GM21367 (cell line): ENCODE results near the gene NDUFA6.
"Not testable (repeated sequence)": the region's sequence is repeated elsewhere in the genome, so short reads cannot be mapped to it uniquely, and the experiment has no call there.

Experiments used
- ATAC-seq: cut with Tn5 transposase; IDR thresholded peaks from one replicate; pipeline ENCODE4 v1.9.1; 2021; ENCODE audit not compliant: unreplicated experiment

The NDUFA6 gene

DNA sequence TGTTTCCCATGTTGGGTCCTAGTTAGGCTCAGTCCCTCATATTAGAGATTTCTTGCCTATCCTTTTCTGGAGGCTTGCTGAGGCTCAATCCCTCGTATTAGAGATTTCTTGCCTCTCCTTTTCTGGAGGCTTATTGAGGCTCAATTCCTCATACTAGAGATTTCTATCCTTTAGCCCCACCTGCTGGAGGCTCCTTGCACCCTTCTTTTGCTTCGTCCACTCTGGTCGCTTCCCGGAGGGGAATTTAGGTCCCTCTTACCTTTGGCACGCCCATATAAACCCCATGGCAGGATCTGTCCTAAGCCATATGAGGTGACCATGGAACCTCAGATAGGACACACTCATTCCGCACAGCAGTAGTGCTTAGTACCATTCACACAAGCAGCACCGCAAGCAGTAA is 24.1 kb upstream of the NDUFA6 start:
- no peak for ATAC-seq

DNA sequence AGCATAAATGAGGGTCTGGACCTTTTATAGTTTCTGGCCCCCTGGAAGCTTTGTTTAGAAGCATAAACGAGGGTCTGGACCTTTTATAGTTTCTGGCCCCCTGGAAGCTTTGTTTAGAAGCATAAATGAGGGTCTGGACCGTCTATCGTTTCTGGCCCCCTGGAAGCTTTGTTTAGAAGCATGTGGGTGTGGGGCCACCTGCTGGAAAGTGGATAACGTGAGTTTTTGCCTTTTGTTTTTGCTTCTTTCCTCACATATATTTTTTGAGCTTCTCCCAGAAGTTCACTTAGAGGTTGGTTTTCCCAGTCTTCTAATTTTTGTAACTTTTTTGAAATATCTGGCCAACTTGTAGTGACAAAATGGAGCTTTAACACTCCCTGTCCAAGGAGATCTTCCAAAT is 22.2 kb upstream of the NDUFA6 start:
- not testable (repeated sequence) for ATAC-seq

DNA sequence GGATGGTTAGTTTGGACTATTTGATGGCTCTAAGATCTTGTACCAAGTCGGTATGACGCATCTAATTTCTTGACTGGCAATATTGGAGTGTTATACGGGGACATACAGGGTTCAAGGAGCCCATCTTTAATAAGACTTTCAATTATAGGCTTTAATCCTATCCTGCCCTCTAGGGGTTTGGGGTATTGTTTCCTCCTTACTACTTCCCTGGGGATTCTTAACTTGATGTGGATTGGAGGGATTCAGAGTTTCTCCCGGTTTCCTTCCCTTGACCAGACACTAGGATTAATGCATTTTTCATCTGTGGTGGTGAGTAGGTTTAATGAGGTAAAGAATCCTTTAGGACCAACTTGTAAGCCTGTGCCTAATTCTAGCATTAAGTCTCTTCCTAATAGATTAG is 21.2 kb upstream of the NDUFA6 start:
- no peak for ATAC-seq

- ATAC-seq: no peak
Measured at GRCh38 chr22:42108848-42109247, 18.3 kb upstream of the NDUFA6 start.

DNA sequence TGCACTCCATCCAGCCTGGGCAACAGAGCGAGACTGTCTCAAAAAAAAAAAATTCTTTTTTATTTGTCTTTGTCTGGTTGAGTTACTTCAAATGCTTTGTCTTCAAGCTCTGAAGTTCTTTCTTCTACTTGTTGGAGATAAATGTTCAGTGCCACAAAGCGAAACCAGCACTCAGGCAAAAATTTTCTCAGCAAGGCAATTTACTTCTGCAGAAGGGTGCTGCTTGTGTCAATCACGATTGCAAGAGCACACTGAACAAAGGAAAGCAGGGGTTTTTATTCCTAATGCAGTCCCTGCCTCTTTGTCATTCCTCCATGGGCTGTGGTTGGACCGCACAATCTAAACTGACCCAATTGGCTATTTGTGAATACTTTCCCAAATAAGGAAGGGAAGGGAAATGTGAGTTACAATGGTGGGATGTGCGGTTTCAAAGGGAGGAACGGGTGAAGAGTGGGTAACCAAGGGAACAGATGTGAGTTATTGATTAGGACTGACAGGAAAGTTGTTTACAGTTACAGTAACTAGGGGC is 13.8 kb upstream of the NDUFA6 start:
- ATAC-seq: not testable (repeated sequence)

DNA sequence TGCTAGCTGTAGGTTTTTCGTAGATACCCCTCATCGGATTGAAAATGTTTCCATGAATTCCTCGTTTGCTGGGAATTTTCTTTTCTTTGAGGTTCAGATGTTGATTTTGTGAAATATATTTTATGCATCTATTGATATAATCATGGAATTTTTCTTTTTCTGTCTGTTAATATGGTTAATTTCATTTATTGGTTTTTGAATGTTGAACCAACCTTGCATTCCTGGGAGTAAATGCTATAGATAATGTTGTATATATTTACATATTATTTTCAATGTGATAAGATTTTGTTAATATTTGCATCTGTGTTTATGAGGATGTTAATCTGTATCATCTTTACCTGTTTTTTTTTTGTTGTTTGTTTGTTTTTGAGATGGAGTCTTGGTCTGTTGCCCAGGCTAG is 10.6 kb upstream of the NDUFA6 start:
- ATAC-seq: no peak

DNA sequence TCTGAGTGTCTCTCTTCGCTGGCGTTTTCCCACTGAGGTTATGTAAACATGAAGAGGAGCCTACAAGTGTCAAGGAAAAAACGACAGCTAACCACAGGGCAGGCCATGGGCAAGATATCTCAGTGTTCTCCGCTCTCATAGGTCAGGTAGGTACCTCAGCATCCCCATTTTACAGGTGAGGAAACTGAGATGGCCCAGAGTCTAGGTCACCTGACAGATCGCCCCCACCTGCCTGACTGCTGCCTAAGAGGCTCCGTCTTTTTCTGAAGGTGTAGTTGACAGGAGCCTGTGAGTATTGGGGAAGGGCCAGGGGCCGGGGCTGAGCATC is 847 bp upstream of the NDUFA6 start:
- ATAC-seq: no peak

DNA sequence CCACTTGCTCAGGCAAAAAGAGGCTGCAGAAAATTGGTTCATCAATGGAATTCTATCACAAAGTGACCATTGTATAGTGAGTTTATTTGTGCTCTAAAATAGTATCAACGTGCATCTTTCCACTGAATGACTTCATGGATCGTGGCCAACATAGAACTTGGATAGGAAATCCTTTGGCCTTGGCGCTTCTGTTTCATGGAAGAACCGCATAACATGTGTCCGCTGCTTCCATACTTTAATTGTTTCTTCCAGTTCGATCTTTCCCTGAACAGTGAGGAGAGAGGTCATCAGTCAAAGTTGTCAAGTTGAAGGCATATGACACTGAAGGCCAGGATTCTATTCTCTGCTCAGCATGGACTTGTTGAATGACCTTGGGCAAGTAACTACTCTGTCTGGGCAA is 4.5 kb downstream of the NDUFA6 start:
- no peak for ATAC-seq

GRCh38 chr22:42084874-42085273 is 5.7 kb downstream of the NDUFA6 start:
- no peak for ATAC-seq

DNA sequence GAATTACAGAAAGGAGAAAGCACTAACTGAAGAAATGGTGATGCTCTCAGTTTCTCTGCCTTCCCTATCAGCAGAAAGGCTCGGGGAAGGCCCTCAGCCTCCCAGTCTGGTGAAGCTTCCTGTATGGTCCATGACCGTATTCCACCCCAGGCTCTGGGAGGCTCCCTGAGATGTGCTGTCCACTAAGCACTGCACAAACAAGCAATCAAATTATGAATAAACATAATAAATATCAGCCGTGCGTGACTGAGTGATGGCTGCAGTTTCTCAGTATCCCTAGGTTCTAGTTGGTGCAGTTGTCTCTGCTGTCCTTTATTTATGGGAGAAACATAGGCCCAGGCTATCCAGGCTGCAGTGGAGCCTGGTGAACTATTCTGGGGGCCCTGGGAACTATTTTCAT is 7.5 kb downstream of the NDUFA6 start:
- ATAC-seq: no peak

GRCh38 chr22:42080287-42080686 is 10.3 kb downstream of the NDUFA6 start:
- no peak for ATAC-seq

GRCh38 chr22:42079319-42080251 is 11.0 kb downstream of the NDUFA6 start, which contains the start of gene SMDT1:
TSS of gene SMDT1 (plus strand) at chr22:42079700. CDS start at chr22:42079769, 69 bp downstream.
- ATAC-seq: peak; percentile 66

- peak; percentile 1 for ATAC-seq
Measured at GRCh38 chr22:42078469-42079318, 11.9 kb downstream of the NDUFA6 start.

GRCh38 chr22:42077486-42078125 is 13.0 kb downstream of the NDUFA6 start:
- no peak for ATAC-seq

DNA sequence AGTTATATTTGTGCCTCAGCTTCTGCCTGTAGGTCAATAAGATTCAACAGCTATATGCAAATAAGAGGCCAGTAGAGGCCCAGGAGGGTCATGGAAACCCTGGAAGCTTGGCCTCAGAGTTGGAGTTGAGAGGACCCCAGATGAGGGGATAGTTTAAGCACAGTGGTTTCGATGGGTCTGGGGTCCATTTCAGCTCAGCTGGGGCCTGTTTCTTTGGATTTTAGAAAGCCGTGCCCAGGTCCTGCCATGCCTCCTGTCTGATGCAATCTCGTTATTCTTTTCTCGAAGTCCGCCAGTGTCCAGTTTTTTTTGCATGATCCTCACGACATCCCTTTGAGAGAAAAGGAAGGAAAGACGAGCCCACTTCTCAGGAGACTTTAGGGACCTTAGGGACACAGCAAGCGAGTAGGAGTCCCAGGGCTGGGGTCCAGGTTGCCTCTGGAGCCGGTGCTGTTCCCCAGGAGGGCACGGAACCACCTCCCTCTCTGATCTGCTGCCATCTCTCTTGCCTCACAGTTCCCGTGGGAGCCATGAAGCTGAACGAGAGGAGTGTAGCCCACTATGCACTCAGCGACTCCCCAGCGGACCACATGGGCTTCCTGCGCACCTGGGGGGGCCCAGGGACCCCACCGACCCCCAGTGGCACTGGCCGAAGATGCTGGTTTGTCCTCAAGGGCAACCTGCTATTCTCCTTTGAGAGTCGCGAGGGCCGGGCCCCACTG is 13.6 kb downstream of the NDUFA6 start:
- no peak for ATAC-seq

DNA sequence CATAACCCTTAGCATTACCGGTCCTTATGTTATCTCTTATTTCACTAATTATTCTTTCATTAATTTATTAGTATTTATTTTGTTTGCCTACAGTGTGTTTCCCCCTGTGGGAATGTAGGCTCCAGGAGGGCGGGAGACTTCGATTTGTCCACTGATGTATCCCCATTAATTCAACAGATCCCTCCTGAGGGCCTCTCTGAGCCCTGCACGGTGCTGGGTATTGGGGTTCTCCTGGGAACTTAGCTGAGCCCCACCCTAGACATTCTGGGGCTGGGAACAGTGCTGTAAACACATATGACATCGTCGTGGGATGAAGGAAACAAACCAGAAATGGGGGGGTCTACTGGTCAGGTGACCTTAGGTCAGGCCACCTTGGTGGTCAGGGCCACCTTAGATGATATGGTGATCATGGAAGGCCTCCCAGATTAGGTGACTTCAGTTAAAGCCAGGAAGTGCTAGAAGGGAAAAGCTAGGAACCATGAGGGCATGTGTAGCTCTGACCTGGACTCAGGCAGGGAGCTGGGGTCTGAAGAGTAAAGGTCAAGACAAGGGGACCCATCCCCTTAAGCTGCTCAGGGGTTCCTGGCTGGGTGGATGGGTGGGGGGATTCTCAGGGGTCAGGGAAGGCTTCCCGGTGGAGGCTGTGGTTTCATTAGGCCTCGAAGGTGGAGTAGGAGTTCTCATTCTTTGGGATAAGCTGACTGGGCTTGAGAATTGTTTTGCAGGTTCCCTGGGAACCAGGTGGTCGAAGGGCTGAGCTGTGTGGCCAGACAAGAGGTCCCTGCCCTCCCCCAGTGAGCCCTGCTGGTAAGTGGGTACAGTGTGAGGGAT is 15.5 kb downstream of the NDUFA6 start:
- ATAC-seq: no peak

GRCh38 chr22:42074132-42074811 is 16.3 kb downstream of the NDUFA6 start, which contains the start of gene PHETA2:
TSS of gene PHETA2 (plus strand) at chr22:42074248. CDS start at chr22:42077294, 3,046 bp downstream.
- ATAC-seq: no peak

- ATAC-seq: no peak
Measured at GRCh38 chr22:42073621-42074041, 16.9 kb downstream of the NDUFA6 start.
